ENCODE results near the gene DLGAP1. TPM values are rescaled to one million over a fixed set of nuclear protein-coding genes. Genes with fewer than 3 reads are reported as not detected.

The DLGAP1 gene
- total RNA-seq, 1 experiment from 2014 or later, result 0.07 TPM

- Histone ChIP-seq H3K36me3 (ENCODE audit: control insufficient read depth, insufficient read depth, low read length) (no peaks in the 10 kb centered on the region), H3K27me3 (replicated peaks; ENCODE audit: control insufficient read depth, insufficient read depth, low read length) (no peaks in the 10 kb centered on the region), H3K4me1 (no peaks in the 10 kb centered on the region), H3K9me3 (no peaks in the 10 kb centered on the region), H3K4me3 (ENCODE audit: low read depth, low read length) (no peak overlapping the region)
- Mint-ChIP-seq H3K36me3 (ENCODE audit: insufficient read depth, unreplicated experiment) (no peaks in the 10 kb centered on the region), H3K9me3 (ENCODE audit: unreplicated experiment) (peaks cover 10% of the 10 kb centered on the region), H3K4me3 (ENCODE audit: unreplicated experiment) (no peak overlapping the region), H3K4me1 (ENCODE audit: low read depth, unreplicated experiment) (peaks cover 7% of the 10 kb centered on the region), H3K27me3 (ENCODE audit: insufficient read depth, unreplicated experiment) (no peaks in the 10 kb centered on the region), H3K27ac (ENCODE audit: unreplicated experiment) (no peak overlapping the region)
- DNase-seq, result no peak
- intact Hi-C loops (cut with micrococcal nuclease; ENCODE audit: unreplicated experiment), result no loop called here
- no TSS peak for BruUV-seq (replicated peaks)
- POLR2A ChIA-PET, result no interaction called here
- TF ChIP-seq CTCF (IDR thresholded peaks at IDR 0.05; ENCODE audit: insufficient read depth in 1 of 2, low read depth in 1 of 2, low read length in 1 of 2, severe bottlenecking in 1 of 2, unreplicated experiment in 1 of 2), result no peak
- CTCF ChIA-PET, result no interaction called here
Measured at GRCh38 chr18:3983351-3983969, 471.6 kb downstream of the DLGAP1 start.

GRCh38 chr18:3982541-3982940 is 472.6 kb downstream of the DLGAP1 start:
- TF ChIP-seq CTCF (IDR thresholded peaks at IDR 0.05; ENCODE audit: insufficient read depth in 1 of 2, low read depth in 1 of 2, low read length in 1 of 2, severe bottlenecking in 1 of 2, unreplicated experiment in 1 of 2), result no peak
- H3K9me3 ChIP-seq, result no peaks in the 10 kb centered on the region
- Mint-ChIP-seq H3K4me3 (ENCODE audit: unreplicated experiment) (no peak overlapping the region), H3K4me1 (ENCODE audit: low read depth, unreplicated experiment) (peaks cover 7% of the 10 kb centered on the region), H3K27ac (ENCODE audit: unreplicated experiment) (no peak overlapping the region), H3K27me3 (ENCODE audit: insufficient read depth, unreplicated experiment) (no peaks in the 10 kb centered on the region), H3K9me3 (ENCODE audit: unreplicated experiment) (peaks cover 10% of the 10 kb centered on the region), H3K36me3 (ENCODE audit: insufficient read depth, unreplicated experiment) (no peaks in the 10 kb centered on the region)
- POLR2A ChIA-PET, result no interaction called here
- CTCF ChIA-PET, result no interaction called here
- no peaks in the 10 kb centered on the region for H3K4me1 ChIP-seq
- intact Hi-C loops (cut with micrococcal nuclease; ENCODE audit: unreplicated experiment), result no loop called here
- DNase-seq, result no peak
- H3K27me3 ChIP-seq (replicated peaks; ENCODE audit: control insufficient read depth, insufficient read depth, low read length), result no peaks in the 10 kb centered on the region
- H3K4me3 ChIP-seq (ENCODE audit: low read depth, low read length), result no peak overlapping the region
- no peaks in the 10 kb centered on the region for H3K36me3 ChIP-seq (ENCODE audit: control insufficient read depth, insufficient read depth, low read length)
- BruUV-seq (replicated peaks), result no TSS peak

DNA sequence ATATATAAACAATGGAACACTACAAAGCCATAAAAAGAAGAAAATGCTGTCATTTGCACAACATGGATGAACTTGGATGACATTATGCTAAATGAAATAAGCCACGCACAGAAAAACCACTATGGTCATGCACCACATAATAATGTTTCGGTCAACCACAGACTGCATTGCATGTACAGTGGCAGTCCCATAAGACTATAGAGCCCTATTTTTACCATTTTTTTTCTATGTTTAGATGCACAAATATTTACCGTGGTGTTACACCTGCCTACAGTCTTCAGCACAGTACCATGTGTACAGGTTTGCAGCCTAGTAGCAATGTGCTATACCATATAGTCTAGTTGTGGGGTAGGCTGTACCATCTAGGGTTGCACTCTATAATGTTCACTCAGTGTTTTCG is 476.1 kb downstream of the DLGAP1 start:
- H3K9me3 Mint-ChIP-seq (ENCODE audit: unreplicated experiment), result peaks cover 10% of the 10 kb centered on the region

More for the DNA sequence above, 476.1 kb downstream of the DLGAP1 start:
- Mint-ChIP-seq H3K27ac (ENCODE audit: unreplicated experiment) (no peak overlapping the region), H3K4me3 (ENCODE audit: unreplicated experiment) (no peak overlapping the region), H3K4me1 (ENCODE audit: low read depth, unreplicated experiment) (no peaks in the 10 kb centered on the region), H3K36me3 (ENCODE audit: insufficient read depth, unreplicated experiment) (no peaks in the 10 kb centered on the region), H3K27me3 (ENCODE audit: insufficient read depth, unreplicated experiment) (no peaks in the 10 kb centered on the region)
- Histone ChIP-seq H3K4me3 (ENCODE audit: low read depth, low read length) (no peak overlapping the region), H3K36me3 (ENCODE audit: control insufficient read depth, insufficient read depth, low read length) (no peaks in the 10 kb centered on the region), H3K27me3 (replicated peaks; ENCODE audit: control insufficient read depth, insufficient read depth, low read length) (no peaks in the 10 kb centered on the region), H3K9me3 (no peaks in the 10 kb centered on the region), H3K4me1 (no peaks in the 10 kb centered on the region)
- ChIA-PET POLR2A (no interaction called here), CTCF (no interaction called here)
- no TSS peak for BruUV-seq (replicated peaks)
- no peak for TF ChIP-seq CTCF (IDR thresholded peaks at IDR 0.05; ENCODE audit: insufficient read depth in 1 of 2, low read depth in 1 of 2, low read length in 1 of 2, severe bottlenecking in 1 of 2, unreplicated experiment in 1 of 2)
- intact Hi-C loops (cut with micrococcal nuclease; ENCODE audit: unreplicated experiment), result no loop called here
- DNase-seq, result no peak

Measured in Caco-2 (cell line).